ENCODE results near the gene DUOXA1. TPM values are rescaled to one million over a fixed set of nuclear protein-coding genes. Genes with fewer than 3 reads are reported as not detected.

DUOXA1 gene
- total RNA-seq, 1 donor from 2014 or later = 1.9 TPM

DNA sequence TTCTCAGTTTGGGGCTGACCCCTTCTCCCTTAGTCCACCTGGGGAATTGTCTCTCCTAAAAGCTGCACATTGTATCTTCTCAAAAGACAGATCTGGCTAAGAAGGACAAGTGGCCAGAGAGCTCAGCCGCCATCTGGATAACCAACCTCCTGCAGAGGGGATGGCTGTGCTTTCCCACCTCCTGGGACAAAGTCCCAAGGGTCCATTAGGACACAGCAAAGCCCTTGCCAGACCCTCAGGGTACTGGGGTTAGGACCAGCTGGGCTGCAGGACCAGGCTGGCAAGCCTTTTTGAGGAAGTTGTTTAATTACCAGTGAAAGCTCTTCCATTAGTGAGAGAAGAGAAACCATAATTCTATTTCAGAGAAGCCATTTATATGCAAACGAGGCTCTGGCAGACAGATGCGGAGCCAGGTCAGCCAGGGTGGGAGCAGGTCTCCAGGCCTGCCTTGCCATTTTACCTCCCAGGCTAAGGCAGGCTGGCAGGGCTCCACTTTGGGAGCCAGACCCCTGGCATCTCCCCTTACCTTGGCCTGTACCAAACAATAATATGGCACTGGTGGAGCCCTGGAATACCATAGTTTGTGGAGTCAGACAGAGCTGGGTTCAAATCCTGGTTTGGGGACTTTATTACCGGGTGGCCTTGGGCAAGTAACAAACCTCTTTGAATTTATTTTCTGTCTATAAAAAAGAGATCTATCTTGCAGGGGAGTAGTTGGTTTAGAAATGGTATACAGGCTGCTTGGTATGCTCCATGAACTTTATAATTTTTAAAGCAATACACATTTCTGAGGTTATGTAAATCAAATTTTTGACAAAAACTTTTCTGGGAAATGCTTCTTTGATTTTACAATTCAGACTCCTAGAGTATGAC lies 40.2 kb upstream of the DUOXA1 start:
- Mint-ChIP-seq H3K4me3 (ENCODE audit: unreplicated experiment) (no peak overlapping the region), H3K27ac (ENCODE audit: unreplicated experiment) (no peak overlapping the region)

DNA sequence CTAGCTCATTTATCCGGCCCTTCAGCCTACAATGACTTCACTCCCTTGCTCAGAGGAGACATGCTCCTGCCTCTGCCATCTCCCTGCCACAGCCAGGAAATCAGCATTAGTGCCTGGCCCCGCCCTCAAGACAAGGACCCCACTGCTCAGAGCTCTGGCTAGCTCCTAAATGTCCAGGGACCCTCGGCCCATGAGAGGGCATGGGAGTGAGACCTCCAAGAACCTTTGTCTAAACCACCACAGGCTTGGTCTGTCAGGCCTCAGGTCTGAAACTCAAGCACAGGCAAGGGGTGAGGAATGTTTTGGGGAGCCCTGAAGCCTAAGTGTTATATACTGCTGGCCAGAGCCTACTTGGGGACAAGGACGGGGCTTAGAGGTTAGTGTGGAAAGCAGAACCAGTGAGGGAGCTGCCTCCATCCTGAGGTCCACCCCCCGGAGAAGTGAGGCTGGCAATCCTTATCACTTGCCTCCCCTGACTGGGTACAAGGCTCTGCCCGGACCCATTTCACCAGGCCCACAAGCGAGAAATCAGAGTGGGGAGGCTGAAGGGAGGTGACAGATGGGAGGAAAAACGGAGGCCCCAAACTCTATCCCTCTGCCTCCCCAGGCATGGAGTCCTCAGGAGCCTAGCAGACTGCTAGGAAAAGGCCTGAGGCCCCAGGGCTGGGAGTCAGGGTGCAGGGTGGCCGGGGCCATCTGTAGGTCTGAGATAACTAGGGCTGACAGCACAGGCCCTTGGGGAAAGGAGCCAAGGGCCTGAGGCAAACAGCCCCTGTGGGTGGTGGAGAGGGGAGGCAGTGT lies 39.3 kb upstream of the DUOXA1 start:
- Mint-ChIP-seq H3K4me3 (ENCODE audit: unreplicated experiment) (no peak overlapping the region), H3K27me3 (ENCODE audit: unreplicated experiment) (peaks cover 7% of the 10 kb centered on the region), H3K4me1 (ENCODE audit: unreplicated experiment) (peaks cover 2% of the 10 kb centered on the region), H3K27ac (ENCODE audit: unreplicated experiment) (no peak overlapping the region), H3K36me3 (ENCODE audit: low read depth, unreplicated experiment) (peaks cover 15% of the 10 kb centered on the region), H3K9me3 (ENCODE audit: unreplicated experiment) (no peaks in the 10 kb centered on the region)
- no peak for DNase-seq (ENCODE audit: low spot score)
- TF ChIP-seq, protein P1, sequence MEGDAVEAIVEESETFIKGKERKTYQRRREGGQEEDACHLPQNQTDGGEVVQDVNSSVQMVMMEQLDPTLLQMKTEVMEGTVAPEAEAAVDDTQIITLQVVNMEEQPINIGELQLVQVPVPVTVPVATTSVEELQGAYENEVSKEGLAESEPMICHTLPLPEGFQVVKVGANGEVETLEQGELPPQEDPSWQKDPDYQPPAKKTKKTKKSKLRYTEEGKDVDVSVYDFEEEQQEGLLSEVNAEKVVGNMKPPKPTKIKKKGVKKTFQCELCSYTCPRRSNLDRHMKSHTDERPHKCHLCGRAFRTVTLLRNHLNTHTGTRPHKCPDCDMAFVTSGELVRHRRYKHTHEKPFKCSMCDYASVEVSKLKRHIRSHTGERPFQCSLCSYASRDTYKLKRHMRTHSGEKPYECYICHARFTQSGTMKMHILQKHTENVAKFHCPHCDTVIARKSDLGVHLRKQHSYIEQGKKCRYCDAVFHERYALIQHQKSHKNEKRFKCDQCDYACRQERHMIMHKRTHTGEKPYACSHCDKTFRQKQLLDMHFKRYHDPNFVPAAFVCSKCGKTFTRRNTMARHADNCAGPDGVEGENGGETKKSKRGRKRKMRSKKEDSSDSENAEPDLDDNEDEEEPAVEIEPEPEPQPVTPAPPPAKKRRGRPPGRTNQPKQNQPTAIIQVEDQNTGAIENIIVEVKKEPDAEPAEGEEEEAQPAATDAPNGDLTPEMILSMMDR (IDR thresholded peaks at IDR 0.05; ENCODE audit: unreplicated experiment) = no peak

More for the DNA sequence above, 40.2 kb upstream of the DUOXA1 start:
- Mint-ChIP-seq H3K9me3 (ENCODE audit: unreplicated experiment) (no peaks in the 10 kb centered on the region), H3K27me3 (ENCODE audit: unreplicated experiment) (peaks cover 8% of the 10 kb centered on the region), H3K4me1 (ENCODE audit: unreplicated experiment) (peaks cover 2% of the 10 kb centered on the region), H3K36me3 (ENCODE audit: low read depth, unreplicated experiment) (peaks cover 21% of the 10 kb centered on the region)
- DNase-seq (ENCODE audit: low spot score) = no peak
- TF ChIP-seq, protein P1 (IDR thresholded peaks at IDR 0.05; ENCODE audit: unreplicated experiment) = no peak

DNA sequence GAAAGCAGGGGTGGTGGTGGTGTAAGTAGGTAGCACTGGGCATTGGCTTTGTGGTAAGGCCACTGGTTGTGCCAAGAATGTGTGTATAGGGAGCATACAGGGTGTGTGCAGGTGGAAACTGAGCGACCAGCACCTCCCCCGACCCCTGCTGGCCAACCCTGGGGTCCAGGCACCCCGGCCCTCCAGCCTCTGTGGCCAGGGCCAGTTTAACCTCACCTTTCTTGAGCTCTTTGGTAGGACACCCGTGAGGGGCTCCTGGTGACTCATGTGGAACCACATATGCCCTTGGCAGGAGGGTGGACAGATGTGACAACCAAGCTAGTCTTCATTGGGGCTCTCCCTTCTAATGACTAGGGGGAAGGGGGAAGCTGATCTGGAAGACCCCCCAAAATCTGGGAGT lies 38.6 kb upstream of the DUOXA1 start:
- H3K27me3 Mint-ChIP-seq (ENCODE audit: unreplicated experiment) = peaks cover 5% of the 10 kb centered on the region
- H3K4me3 Mint-ChIP-seq (ENCODE audit: unreplicated experiment) = no peak overlapping the region
- no peak for DNase-seq (ENCODE audit: low spot score)
- H3K4me1 Mint-ChIP-seq (ENCODE audit: unreplicated experiment) = peaks cover 2% of the 10 kb centered on the region
- peaks cover 9% of the 10 kb centered on the region for H3K36me3 Mint-ChIP-seq (ENCODE audit: low read depth, unreplicated experiment)
- no peaks in the 10 kb centered on the region for H3K9me3 Mint-ChIP-seq (ENCODE audit: unreplicated experiment)
- no peak overlapping the region for H3K27ac Mint-ChIP-seq (ENCODE audit: unreplicated experiment)
- TF ChIP-seq, protein P1 (IDR thresholded peaks at IDR 0.05; ENCODE audit: unreplicated experiment) = no peak

DNA sequence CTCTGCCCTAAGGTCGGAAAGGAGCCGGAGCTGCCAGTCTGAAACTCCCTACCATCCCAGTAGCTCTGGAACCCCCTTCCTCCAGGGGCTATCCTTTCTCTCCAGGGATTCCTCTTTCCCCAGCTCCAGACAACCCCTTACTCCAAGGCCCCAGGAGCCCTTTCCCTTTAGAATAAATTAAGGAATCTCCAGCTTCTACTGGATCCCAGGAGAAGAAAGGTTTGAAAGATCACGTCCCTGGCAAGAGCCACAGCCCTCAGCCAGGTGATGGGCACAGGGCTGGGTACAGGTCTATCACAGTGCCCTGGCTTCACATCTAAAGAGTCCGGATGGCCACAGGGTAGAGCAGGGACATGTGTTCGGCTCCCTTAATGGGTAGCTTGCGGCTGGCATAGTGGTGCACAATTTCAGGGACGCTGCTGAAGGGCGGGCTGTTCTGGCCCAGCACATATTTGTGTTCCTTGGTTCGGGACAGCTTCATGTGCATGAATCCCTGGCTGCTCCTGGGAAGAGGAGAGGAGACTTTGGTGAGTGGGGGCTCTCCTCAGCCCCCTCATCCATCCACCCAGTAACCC lies 38.0 kb upstream of the DUOXA1 start:
- DNase-seq (ENCODE audit: low spot score) = no peak
- Mint-ChIP-seq H3K4me3 (ENCODE audit: unreplicated experiment) (peak overlapping the region; percentile 76), H3K27me3 (ENCODE audit: unreplicated experiment) (peaks cover 5% of the 10 kb centered on the region), H3K36me3 (ENCODE audit: low read depth, unreplicated experiment) (peaks cover 9% of the 10 kb centered on the region), H3K4me1 (ENCODE audit: unreplicated experiment) (peaks cover 2% of the 10 kb centered on the region), H3K9me3 (ENCODE audit: unreplicated experiment) (no peaks in the 10 kb centered on the region), H3K27ac (ENCODE audit: unreplicated experiment) (peak overlapping the region; percentile 48)
- TF ChIP-seq, protein P1 (IDR thresholded peaks at IDR 0.05; ENCODE audit: unreplicated experiment) = no peak

Data from endothelial cell (in vitro differentiated cells).